ENCODE measurements around the gene ZNF512B.

DNA sequence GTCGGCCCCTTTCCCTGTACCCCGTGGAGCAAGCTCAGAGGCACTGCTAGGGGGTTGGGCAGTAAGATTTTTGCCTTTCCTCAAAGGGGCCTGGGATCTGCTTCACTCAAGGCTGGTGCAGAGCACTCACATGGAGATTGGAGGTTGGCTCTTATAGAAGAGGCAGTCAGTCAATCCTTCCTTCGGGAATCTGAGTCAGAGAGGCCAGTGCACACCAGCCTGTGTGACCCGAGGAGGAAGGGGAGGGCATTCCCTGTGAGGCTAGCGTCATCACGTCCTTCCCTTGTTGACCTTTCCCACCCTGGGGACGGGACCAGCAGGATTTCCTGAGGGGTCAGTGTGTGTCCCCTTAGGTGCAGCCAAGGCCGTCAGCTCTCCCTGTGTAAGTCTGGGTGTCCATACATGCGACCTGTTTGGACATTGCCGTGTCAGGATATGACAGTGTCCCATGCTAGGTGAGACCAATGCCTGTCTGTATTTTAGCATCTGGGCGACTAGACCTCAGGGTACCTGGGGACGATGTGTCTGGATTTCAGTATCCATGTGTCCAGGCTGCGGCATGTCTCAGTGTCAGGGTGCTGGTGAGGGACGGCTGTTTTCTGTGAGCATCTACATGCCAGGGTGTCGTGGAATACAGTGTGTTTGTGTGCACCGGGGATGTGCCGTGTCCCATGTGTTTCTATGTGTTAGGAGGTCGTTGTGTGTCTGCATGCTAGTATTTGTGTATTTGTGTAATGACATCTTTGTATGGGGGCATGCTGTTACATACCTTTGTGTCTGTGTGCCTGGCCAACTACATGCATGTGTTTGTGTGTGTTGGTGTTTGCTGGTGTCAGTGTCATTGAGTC, 2.8 kb upstream of the ZNF512B start:
- TF ChIP-seq EZH2 (IDR thresholded peaks at IDR 0.05; ENCODE audit: low read depth, unreplicated experiment) (no peak), JUNB (IDR thresholded peaks at IDR 0.05; ENCODE audit: unreplicated experiment) (no peak), STAT1 (IDR thresholded peaks at IDR 0.05; ENCODE audit: unreplicated experiment) (no peak), CREB1 (CRISPR knock-in tag; IDR thresholded peaks at IDR 0.05; ENCODE audit: low read depth) (no peak), POLR2AphosphoS5 (IDR thresholded peaks at IDR 0.05; ENCODE audit: low read depth) (no peak), EZH2phosphoT487 (IDR thresholded peaks at IDR 0.05; ENCODE audit: unreplicated experiment) (no peak)
- TF ChIP-seq, protein P1, sequence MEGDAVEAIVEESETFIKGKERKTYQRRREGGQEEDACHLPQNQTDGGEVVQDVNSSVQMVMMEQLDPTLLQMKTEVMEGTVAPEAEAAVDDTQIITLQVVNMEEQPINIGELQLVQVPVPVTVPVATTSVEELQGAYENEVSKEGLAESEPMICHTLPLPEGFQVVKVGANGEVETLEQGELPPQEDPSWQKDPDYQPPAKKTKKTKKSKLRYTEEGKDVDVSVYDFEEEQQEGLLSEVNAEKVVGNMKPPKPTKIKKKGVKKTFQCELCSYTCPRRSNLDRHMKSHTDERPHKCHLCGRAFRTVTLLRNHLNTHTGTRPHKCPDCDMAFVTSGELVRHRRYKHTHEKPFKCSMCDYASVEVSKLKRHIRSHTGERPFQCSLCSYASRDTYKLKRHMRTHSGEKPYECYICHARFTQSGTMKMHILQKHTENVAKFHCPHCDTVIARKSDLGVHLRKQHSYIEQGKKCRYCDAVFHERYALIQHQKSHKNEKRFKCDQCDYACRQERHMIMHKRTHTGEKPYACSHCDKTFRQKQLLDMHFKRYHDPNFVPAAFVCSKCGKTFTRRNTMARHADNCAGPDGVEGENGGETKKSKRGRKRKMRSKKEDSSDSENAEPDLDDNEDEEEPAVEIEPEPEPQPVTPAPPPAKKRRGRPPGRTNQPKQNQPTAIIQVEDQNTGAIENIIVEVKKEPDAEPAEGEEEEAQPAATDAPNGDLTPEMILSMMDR (conservative IDR thresholded peaks at IDR 0.05; ENCODE audit: low read depth in 2 of 2), result no peak
